Measurements from ENCODE around the gene SH3GL1.

Gene SH3GL1

DNA sequence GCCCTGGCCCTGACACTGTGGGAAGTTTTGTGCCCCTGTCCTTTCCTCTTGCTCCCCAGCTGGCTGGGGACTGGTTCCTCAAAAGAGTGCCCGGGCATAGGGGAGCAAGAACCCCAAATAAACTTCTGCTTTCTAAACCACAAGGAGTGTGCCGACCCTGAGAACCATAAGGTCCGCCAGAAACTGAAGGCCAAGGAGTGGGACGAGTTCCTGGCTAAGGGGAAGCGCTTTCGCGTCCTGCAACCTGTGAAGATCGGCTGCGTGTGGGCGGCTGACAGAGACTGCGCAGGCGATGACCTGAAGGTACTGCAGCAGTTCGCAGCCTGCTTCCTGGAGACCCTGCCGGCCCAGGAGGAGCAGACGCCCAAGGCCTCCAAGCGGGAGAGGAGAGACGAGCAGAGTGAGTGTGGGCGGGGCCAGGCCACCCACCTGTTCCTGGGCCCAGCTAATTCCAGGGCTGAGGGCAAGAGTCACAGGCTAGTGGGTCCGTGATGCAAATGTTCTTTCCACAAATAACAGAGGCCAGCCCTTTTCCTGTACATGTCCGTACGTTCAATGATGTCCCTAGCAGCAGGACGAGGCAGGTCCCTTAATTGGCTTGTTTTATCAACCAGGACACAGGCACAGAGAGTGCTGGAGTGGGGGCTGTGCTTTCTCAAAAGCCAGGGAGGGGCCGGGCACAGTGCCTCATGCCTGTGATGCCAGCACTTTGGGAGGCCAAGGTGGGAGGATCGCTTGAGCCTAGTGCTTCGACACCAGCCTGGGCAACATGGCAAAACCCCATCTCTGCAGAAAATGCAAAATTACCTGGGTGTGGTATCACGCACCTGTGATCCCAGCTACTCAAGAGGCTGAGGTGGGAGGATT, 31.7 kb upstream of the SH3GL1 start:
- no peak for DNase-seq

- DNase-seq, result no peak
Observed at GRCh38 chr19:4431296-4431695, 30.9 kb upstream of the SH3GL1 start.

- DNase-seq, result no peak
Observed at GRCh38 chr19:4430760-4431159, 30.4 kb upstream of the SH3GL1 start.

GRCh38 chr19:4429771-4430171, 29.4 kb upstream of the SH3GL1 start:
- DNase-seq, result no peak

DNA sequence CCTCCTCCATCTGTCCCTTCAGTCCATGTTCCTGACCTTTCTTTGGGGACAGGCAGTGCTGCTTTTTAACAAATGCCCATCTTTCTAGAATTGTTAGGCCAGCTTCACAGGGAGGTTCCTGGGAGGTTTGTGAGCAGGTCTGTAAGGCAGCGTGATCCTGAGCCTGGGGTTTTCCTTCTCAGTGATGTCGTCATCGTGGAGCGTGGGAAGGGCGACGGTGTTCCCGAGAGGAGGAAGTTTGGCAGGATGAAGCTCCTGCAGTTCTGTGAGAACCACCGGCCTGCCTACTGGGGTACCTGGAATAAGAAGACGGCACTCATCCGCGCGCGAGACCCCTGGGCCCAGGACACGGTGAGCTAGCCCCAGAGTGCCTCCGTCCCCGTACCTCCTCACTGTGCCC, 28.9 kb upstream of the SH3GL1 start:
- DNase-seq, result no peak

DNA sequence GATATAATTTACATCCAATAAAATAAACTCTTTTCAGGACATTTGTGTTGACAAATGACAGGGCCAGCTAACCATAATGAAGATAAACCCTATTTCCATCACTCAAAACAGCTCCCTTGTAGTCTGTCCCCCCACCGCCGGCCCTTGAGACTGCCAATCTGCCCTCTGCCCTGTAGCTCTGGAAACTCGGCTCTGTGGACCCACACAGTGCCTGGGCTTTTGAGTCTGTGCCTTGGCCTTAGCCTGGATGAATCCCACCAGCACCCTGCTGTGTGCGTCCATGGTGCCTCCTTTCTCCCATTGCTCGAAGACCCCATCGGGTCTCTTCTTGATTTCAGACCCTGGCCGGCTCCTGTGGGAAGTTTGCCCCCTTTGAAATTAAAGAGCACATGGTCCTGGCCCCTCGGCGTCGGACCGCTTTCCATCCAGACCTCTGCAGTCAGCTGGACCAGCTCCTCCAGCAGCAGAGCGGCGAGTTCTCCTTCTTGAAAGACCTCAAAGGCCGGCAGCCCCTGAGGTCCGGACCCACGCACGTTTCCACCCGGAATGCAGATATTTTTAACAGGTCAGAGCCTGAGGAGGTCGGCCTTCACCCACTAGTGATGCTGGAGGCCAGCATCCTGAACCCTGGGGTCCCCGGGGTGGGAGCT, 28.1 kb upstream of the SH3GL1 start:
- DNase-seq, result no peak

GRCh38 chr19:4425537-4425936, 25.2 kb upstream of the SH3GL1 start:
- DNase-seq, result no peak

GRCh38 chr19:4423416-4424126, 23.2 kb upstream of the SH3GL1 start:
- no peak for DNase-seq

DNA sequence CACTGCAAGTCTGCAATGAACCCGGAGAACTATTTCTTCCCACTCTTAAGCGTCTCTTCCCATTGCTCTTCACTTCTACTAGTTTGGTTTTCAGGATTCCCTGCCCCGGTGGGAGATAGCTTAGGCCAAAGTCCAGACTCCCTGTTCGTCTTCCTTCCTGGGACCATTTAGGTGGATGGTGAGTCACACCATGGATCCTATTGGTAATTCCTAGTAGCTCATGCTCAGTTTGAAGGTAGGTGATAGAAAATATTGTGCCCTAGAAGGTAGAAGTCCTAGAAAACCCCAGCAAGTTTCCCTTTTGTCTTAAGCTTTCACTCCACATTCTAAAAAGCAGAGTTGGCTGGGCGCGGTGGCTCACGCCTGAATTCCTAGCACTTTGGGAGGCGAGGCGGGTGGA, 15.9 kb upstream of the SH3GL1 start:
- DNase-seq, result no peak

DNA sequence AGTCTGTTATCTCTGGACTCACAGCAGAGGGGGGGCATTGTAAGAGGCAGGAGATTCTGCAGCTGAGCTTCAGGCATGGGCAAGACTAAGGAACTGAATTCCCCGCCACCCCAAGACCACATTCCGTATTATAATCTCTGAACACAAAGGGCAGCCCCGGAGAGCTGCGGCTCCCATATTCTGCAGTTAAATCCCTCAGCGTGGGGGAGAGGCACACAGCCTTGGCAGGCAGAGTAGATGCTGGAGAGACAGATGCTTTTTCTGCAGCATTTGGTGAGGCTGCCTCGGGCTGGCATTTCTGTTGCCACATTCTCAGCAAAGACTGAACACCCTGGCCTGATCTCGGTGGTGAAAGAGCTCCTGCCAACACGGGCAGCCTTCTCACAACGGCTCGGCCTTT, 15.0 kb upstream of the SH3GL1 start:
- no peak for DNase-seq

GRCh38 chr19:4414800-4415321, 14.5 kb upstream of the SH3GL1 start:
- DNase-seq, result no peak

DNA sequence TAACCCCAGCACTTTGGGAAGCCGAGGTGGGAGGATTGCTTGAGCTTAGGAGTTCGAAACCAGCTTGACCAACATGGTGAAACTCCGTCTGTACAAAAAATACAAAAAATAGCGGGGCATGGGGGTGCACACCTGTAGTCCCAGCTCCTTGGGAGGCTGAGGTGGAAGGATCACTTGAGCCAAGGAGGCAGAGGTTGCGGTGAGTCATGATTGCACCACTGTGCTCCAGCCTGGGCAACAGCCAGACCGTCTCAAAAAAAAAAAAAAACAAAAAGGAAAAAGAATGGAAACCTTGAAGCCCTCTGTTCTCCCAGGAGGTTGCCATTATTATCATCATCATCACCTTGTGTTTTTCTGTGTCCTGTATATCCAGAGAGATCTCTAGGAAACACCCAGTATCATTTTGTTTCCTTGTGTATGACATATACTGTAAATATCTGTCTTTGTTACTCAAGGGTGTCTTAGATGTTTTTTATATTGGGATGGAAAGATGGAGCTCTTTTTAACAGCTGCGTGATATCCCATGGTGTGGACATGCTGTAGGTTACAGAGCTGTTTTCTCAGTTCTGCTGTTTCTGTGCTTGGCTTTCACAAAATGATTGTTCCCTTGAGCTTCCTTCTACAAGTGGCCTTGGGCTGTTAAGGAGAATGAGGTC, 13.9 kb upstream of the SH3GL1 start:
- DNase-seq, result no peak

- DNase-seq, result no peak
Observed at GRCh38 chr19:4413588-4413987, 13.2 kb upstream of the SH3GL1 start.

GRCh38 chr19:4409123-4409933, 9.0 kb upstream of the SH3GL1 start:
- DNase-seq, result no peak

DNA sequence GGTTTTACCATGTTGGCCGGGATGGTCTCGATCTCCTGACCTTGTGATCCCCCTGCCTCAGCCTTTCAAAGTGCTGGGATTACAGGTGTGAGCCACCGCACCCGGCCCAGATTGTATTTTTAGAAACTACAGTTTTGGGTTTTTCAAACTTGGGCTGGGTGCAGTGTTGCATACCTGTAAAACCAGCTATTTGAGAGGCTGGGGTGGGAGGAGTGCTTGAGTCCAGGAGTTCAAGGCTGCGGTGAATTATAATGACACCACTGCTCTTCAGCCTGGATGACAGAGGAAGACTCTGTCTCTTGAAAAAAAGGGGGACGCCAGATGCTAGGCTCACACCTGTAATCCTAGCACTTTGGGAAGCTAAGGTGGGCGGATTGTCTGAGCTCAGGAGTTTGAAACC, 6.3 kb upstream of the SH3GL1 start:
- no peak for DNase-seq

DNA sequence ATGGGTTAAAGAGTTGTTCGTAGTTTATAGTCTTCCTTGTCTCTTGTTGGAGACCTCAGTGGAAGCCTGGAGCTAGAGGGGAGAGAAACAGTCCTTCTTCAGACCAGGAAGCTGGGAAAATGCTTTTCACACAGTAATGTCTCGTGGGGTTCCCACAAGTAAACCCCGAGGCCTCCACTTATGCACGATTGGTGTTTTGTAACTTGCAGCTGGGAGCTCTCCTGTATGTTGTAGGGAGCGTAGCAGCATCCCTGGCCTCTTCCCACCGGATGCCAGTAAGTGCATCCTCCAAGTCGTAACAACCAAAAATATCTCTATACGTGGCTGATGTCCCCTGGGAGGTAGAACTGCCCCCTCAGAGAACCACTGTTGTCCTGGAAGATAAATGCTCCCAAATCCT, 5.6 kb upstream of the SH3GL1 start:
- no peak for DNase-seq

GRCh38 chr19:4403005-4403761, 2.8 kb upstream of the SH3GL1 start:
- no peak for DNase-seq

DNA sequence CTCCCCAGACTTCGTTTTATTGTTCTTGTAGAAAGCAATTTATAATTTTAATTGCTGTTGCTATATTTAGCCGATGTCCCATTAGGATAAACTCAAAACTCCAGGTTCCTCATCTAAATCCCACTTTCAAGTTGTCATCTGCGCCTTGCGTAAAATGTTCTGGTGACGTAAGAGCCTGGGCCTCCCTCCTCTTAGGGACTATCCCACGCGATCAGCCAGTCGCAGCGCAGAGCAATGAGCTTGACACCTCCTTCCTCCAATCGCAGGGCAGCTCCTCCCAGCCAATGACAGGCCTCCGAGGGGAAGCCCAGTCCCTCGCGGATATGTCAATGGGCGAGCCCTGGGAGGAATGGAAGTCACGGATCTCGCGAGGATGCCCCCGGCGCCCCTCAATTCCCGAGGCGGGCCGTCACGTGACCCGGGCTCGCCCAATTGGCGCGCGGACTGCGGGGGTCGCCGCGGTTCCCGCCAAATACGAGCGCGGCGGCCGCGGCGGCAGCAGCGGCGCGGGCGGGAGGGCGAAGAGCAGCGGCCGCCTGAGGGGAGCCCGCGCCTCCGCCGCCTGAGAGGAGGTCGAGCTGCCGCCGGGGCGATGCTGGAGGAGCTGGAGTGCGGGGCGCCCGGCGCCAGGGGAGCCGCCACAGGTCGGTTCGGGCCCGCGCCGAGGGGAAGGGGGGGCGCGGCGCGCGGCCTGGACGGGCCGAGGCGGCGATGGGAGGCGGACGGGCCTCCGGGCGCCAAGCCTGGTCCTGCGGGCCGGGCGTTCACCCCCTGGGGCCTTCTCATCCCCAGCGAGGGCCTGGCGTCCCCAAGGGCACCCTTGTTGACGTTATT, 2.0 kb upstream of the SH3GL1 start, which contains the start of gene CHAF1A:
TSS of gene CHAF1A (plus strand) at position 470 of the 834 bp plus-strand sequence. CDS start at position 593, 123 bp downstream.
- peak; percentile 97 for DNase-seq

DNA sequence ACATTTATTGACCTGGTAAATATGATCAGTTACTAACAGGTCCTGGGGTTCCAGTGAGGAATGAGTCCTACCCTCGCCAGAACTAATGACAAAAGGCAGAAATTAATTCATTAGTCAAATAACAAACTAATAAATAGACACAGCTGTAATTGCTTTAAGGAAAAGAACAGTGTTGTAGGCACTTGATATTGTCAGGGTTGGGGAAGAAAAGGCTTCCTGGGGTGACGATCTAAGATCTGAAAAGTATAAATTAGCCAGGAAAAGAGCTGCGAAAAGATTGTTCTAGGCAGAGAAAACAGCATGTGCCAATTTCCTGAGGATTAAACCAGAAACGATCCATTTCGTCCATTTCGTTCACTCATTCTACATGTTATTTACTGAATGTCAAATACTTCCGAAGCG, 1.4 kb upstream of the SH3GL1 start:
- DNase-seq, result no peak

DNA sequence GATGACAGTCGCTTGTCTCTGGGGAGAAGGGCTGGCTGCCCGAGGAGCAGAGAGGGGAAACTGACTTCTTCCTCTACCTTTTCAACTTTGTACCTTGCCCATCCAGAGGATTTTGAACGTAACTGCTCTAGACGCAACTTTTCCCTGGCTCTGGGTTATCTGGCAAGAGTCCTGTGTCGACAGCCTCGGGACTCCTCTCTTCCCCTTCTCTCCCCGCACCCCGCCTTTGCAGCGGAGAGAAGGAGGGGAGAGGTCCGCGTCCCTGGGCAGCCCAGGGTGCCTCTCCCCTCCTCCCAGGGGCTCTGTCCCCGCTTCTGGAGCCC, 574 bp downstream of the SH3GL1 start:
- no peak for DNase-seq
